GM03348 (cell line): ENCODE results near the gene KAZALD1.
A peak's percentile ranks its signal among the peaks of the same experiment; 100 is the strongest.

ENCODE experiments used
- DNase-seq: peaks from one replicate; pipeline ENCODE4 v3.0.0; 2012; ENCODE audit warnings: low spot score

KAZALD1 gene

DNA sequence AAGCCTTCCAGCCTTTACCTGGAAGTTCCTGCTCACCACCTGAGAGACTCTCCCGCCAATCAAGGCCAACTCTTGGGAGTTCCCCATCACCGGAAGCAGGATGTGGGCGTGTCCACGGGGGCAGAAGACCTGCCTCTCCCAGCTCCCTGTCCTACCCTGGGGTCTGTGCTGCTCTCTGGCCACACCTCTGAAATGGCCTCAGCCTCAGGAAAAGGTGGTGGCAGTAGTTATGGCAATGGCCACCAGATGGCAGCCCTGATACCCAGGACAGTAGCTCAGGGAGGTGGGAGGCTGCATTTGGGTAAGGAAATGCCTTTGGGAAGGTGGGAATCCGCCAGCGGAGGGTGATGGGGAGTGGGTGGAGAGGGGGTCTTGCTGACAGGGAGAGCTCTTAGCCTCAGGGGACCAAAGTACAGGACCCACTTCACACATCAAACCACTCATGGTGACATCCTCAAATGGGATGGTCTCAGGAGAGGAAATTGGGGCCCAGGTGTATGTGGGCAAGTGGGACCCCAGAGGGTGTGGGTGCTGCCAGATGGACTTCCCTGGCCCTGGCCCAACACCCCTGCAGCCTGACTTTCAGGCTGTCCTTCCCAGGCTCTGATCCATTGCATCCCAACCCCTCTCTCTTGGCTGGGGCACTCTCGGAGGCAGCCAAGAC lies 33.9 kb downstream of the KAZALD1 start:
- peak; percentile 88 for DNase-seq

GRCh38 chr10:101096378-101096777 lies 34.6 kb downstream of the KAZALD1 start:
- no peak for DNase-seq

DNA sequence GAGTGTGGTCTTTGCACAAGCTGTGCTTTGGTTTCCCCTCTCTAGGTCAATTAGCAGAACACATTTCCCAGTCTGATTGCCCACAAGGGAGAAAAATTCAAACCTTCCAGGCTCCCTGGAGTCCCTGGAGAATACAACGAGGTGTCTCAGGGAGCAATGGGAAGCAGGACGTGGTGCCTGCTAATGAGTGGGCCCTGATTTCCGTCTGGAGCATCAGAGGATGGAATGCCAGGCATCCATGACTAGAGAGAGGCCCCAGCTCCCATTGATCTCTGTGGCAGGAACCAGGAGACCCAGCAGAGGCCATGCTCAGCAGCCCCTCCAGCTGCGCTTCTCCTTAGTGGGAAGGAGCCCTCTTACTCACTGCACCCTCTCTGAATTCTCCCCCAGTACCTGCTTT lies 36.1 kb downstream of the KAZALD1 start:
- no peak for DNase-seq

DNA sequence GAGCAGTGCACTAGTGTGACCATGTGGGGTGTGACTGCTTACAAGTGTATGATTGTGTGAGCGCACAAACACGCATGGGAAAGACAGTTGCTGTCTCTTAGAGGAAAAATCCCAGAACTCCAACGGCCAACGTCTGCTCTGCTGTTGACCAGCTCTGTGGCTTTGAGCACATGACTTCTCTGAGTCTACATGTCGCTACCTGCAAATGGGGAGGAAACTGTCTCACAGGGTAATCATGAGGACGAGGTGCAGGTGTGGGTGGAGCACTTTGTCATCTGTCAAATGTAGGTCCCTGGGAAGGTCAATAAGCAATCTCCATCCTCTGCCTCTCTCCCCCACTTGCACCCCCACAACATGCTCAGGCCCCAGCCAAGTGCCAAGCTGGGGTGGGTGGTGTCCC lies 38.1 kb downstream of the KAZALD1 start:
- no peak for DNase-seq

- no peak for DNase-seq
Measured at GRCh38 chr10:101101372-101101881, 39.6 kb downstream of the KAZALD1 start.

DNA sequence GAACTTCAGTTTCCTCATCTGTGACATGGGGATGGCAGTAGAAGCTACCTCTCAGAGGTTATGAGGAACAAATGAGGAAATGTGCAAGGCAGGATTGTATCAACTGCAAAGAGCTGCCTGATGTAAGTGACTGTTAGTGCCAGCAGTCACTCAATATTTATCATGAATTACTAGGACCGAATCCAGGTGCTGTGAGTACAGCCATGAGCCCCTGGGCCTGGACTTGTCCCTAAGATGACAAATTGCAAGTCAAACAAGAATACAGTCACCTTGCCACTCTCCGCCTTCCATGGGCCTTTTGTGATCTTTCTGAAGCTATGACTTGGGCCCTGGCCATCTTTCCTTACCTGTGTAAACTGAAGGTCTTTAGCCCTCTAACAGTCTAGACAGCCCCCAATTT lies 41.6 kb downstream of the KAZALD1 start:
- no peak for DNase-seq

DNA sequence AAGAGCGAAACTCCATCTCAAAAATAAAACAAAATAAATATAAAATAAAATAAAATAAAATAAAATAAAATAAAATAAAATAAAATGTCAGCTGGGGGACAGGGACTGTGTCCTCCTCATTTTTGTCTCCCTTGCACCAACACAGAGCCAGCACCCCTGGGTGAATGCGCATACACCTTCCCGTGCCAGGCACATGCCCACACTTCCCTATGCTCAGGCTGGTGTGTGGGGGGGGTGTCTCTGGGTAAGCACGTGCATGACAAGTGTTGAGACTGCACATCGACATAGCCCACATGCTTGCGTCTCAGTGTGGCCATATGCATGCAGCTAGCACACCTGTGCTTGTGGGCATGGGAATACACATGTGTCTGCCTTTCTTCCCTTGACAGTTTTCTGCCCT lies 44.6 kb downstream of the KAZALD1 start:
- no peak for DNase-seq

DNA sequence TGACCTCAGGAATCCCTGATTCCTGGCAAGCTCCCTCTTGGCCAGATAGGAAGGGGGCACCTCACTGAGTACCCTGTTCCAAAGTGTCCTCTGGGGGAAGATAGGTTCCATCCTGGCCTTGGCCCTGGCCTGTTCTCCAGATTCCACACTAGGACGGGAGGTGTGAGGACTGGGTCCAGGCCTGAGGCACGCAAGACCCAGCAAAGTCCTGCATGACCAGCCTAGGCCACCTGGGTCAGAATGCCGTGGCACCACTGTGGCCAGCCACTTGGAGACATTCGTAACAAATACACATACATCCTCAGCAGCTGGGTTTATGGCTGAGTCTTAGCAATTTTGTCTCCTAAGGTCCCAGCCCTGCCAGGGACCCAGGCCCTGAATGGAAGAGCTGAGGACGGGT lies 46.0 kb downstream of the KAZALD1 start:
- no peak for DNase-seq

DNA sequence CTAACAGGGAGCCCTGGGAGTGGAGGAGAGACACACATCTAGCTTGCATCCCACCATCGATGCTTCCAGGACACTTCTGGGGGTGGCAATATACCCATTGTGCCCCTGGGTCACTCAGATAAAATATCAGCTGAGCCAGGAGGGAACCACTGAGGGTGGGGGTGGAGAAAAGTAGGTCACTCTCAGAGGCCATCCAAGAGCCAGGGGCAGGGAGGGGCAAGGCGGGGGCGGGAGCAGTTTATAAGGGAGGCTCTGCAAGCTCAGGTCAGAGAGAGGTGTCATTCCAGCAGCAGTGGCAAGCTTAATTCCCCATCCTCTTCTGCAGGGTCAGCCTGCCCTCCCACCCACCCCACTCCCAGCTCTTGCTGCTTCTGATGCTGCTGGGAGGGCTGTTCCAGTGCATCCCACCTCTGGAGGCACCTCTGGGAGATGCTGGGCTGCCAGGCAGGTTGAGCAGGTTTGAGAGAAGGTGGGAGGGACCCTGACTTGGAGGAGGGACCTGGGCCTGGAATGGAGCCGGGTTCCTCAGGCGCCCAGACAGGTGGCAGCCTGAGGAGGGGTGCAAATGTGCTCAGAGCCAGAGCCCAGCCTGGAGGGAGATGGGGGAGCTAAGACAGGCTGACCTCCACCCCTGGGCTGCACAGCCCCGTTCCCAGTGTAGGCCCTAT lies 49.2 kb downstream of the KAZALD1 start:
- no peak for DNase-seq

DNA sequence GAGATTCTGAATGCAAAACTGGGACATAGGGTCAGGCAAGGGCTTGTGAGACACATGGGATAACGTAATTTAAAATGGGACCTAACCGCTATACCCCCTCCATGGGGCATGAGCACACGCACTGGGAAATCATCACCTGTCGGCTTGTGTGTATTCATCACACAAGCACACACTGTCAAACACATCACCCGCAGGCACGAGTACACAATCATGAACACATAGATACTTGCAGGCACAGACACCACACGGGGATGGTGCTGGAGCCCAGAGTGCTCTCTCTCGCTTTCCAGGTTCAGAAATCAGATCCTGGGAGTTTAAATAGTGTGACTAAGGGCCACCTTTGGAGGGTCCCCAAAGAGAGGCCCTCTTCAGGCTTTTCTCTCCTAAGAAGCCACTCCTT lies 49.8 kb downstream of the KAZALD1 start:
- DNase-seq = no peak

DNA sequence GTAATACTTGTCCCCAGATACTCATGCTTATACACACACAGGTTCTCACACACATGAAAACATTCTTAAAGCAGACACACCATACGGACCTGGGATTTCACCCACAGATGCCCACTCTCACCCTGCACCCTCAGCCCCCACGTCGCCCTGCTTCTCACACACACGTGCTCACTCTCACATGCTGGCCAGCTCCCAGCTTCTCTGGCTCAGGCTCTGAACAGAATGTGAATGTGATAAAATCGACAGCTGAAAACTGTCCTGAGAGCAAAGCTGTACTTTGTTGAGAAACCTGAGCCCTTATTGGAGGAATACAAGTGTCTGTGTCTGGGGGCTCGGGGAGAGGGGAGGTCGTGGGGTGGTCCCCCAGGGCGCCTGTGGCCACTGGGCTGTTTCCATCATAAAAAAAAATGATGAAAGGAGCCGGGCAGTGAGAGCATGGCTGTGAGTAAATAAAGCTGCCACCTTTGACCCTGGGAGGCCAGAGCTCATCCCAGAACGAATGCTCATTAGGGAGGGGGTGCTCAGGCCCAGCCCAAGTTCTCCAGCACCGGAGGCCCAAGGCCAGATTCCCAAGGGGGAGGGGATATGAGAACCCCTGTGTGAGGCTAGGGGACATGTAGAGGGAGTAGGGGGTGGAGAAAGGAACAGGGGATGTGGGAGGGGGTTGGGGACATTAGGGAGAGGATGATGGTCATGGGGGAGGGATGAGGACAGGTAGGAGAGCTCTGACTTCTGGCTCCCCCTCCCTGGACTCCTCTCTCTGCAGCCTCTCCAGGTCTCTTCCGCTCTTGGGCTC lies 51.2 kb downstream of the KAZALD1 start:
- DNase-seq = no peak

- no peak for DNase-seq
Measured at GRCh38 chr10:101113890-101114403, 52.2 kb downstream of the KAZALD1 start.

GRCh38 chr10:101114646-101115045 lies 52.9 kb downstream of the KAZALD1 start:
- DNase-seq = no peak
